SKM-1 (cell line): ENCODE measurements around the gene NPTX2.

Experiments used
- DNase-seq: peaks from one replicate; lab custom pipeline; 2025; ENCODE audit not compliant: unreplicated experiment; lab: John Stamatoyannopoulos, UW

The NPTX2 gene

GRCh38 chr7:98618786-98619185 is 1.7 kb downstream of the NPTX2 start:
- no peak for DNase-seq

- DNase-seq: no peak
These were observed 2.6 kb downstream of the NPTX2 start for GRCh38 chr7:98619450-98620321.

- no peak for DNase-seq
These were observed 4.7 kb downstream of the NPTX2 start for GRCh38 chr7:98621573-98622482.

GRCh38 chr7:98622926-98623325 is 5.8 kb downstream of the NPTX2 start:
- DNase-seq: no peak

GRCh38 chr7:98624846-98625420 is 7.8 kb downstream of the NPTX2 start:
- DNase-seq: no peak

- DNase-seq: no peak
These were observed 9.7 kb downstream of the NPTX2 start for GRCh38 chr7:98626460-98627412.

DNA sequence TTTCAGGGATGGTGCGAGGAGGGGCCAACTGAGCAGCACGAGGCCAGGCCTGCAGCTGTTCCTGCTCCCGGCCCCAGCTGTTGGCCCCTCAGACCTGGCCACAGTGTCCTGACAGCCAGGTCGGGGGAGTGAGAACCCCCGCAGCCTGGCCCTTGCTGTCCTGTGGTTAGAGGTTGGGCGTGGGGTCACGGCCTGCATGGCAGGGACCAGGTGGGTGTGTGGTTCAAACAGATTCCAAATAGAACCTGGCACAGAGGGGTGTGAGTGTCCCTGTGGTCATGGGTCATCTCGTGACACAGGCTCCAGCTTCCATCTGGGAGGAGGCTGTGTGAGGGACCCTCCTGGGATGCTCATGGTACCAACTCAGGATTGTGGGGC is 10.3 kb downstream of the NPTX2 start:
- no peak for DNase-seq

DNA sequence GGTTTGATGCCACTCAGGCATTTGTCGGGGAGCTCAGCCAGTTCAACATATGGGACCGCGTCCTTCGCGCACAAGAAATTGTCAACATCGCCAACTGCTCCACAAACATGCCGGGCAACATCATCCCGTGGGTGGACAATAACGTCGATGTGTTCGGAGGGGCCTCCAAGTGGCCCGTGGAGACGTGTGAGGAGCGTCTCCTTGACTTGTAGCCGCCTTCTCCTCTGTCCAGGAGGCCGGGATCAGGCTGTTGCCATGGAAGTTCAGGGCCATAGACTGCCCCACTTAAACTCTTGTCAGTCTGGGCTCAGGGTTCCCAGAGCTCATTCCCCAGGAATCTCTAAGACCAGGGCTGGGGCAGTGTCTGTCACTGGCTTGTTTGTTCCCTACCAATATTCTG is 11.3 kb downstream of the NPTX2 start:
- no peak for DNase-seq

DNA sequence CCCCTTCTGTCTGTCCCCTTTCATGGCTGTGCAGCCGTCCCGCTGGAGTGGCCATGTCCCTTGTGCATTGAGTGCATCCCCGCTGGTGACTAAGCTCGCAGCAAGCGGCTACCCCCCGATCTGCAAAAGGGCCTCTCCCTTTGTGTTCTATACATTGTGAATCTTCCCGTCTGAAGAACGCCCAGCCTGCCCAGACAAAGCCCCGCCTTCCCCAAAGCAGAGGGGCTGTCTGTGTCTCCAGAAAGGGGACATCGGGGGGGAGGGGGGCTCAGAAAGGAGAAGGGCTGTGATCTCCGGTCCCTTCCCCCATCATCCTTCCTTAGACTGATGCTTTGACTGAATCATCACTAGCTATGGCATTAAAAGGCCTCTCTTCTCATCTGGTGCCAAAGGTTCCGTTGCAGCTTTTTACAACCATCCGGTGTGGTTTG is 11.9 kb downstream of the NPTX2 start:
- no peak for DNase-seq

DNA sequence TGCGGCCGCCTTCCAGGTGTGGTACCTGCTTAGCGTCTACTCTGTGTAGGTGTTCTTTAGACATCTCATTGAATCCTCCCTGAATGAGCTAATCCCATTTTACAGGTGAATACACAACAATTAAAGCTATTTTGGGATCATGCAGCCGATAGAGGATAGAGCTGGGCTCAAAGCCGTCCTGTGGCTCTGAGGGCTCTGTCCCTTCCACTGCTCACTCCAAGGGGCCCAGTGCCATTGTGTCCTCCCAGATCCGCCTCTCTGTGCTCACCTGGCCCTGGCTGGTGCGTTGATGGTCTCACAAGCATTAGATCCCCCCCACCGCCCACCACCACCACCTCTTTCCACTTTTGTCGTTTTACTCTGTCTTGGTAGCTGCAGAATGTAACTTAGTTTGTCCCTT is 13.1 kb downstream of the NPTX2 start:
- no peak for DNase-seq

- no peak for DNase-seq
These were observed 13.7 kb downstream of the NPTX2 start for GRCh38 chr7:98630770-98631169.

DNA sequence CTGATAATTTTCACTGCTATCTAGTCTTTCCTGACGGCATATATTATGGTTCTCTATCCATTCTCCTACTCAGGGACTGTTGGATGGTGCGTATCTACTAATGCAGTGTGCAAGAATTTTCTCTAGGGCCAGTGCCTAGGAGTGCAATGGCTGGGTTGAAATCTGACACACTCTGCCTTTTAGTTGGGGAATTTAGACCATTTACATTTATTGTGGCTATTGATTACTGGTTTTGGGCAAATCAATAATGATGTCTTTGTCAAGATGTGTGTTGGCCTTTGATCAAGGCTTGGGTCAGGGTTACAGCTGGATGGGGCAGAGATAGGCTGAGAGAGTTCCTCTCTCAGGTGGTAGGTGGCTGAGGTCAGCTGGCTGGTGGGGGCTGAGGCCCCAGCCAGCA is 21.8 kb downstream of the NPTX2 start:
- no peak for DNase-seq

GRCh38 chr7:98640375-98640774 is 23.3 kb downstream of the NPTX2 start:
- no peak for DNase-seq

- DNase-seq: peak; percentile 26
These were observed 24.8 kb downstream of the NPTX2 start for GRCh38 chr7:98641646-98642500.

DNA sequence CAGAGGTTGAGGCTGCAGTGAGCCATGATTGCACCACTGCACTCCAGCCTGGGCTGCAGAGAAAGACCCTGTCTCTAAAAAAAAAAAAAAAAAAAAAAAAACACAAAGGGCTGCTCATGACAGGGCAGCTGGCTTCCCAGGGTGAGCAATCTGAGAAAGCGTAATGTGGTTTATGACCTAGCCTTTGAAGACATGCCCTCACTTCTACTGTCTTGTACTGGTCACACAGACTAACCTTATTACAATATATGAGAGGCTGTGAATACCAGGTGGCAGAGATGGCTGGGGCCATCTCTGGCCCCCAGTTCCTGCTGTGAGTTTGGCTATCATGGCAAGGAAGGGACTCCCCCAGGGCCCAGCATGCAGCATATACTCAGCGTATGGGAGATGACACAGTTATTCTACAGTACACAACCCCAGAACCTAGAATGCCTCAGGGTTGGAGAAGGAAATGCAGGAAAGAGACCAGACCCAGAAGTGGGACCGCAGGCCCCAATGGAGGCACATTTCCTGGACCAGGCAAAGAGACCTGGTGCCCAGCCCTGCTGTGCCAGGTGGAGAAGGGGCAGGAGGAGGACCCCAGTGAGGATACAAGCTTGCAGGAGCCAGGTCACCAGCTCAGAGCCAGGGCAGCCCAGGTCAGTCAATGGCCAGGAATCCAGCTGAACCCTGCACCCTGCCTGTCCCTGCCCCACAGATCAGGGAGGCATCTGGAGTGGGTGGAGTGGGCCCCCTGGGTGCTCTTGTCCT is 26.3 kb downstream of the NPTX2 start:
- DNase-seq: no peak

DNA sequence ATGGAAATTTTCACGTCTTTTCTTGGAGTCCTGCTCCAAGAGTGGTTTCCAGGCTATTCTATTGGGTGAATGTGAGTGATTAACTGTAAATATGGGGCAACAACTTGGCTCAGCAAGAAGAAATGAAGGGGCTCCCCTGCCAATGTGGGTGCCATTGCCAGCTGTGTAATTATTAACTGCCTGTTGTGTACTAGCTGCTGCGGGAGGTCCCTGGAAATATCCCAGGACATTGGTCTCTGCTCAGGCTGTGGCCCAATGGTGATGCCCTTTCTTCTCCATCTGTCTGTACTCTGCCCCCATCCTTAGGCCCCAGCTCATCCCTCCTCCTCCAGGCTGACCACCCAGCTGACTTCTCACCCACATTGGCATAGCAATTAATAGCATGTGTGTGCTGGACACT is 29.4 kb downstream of the NPTX2 start:
- no peak for DNase-seq

GRCh38 chr7:98647326-98647725 is 30.2 kb downstream of the NPTX2 start:
- DNase-seq: no peak

GRCh38 chr7:98651760-98652159 is 34.7 kb downstream of the NPTX2 start:
- no peak for DNase-seq
